Ascending aorta (tissue), 2 donors: ENCODE data around the gene TMEM181. TPM values are rescaled to one million over a fixed set of nuclear protein-coding genes. Genes with fewer than 3 reads are reported as not detected.

Source experiments
- DNase-seq, 2 donors: peaks; one replicate each; pipeline ENCODE4 v3.0.0-alpha.2; 2019; ENCODE audit warnings: low spot score in 2 of 2
- H3K27ac ChIP-seq, 2 donors: fragments of 200-600 bp; sonication (generic); one replicate each; pipeline ENCODE4 v1.5.1; 2016 to 2017; ENCODE audit warnings: mild to moderate bottlenecking in 1 of 2
- H3K27me3 ChIP-seq: fragments of 200-600 bp; sonication (generic); one replicate; pipeline ENCODE4 v1.5.1; 2017
- H3K36me3 ChIP-seq, 2 donors: fragments of 200-600 bp; sonication (generic); one replicate each; pipeline ENCODE4 v1.5.1; 2016
- H3K4me1 ChIP-seq, 2 donors: fragments of 200-600 bp; sonication (generic); one replicate each; pipeline ENCODE4 v1.5.1; 2016 to 2017; ENCODE audit warnings: mild to moderate bottlenecking in 1 of 2
- H3K4me3 ChIP-seq, 2 donors: fragments of 200-600 bp; sonication (generic); one replicate each; pipeline ENCODE4 v1.5.1; 2016 to 2017; ENCODE audit warnings: mild to moderate bottlenecking in 1 of 2
- H3K9me3 ChIP-seq, 2 donors: fragments of 200-600 bp; sonication (generic); one replicate each; pipeline ENCODE4 v1.5.1; 2016
- intact Hi-C: fragments of 100-400 bp; cut with DNase I; formaldehyde crosslinking; loops from one replicate; pipeline ENCODE4 v1.15.1; 2023
- total RNA-seq: library from RNA; depleted of rRNA; stranded (reverse); fragments of >200 nt; gene quantifications from one replicate; pipeline ENCODE4 v1.1.0, GENCODE V29; 2016
- TF ChIP-seq, protein P1 (sequence below), 3 experiments: fragments of 200-600 bp in 2 of 3; fragments of 450-650 bp in 1 of 3; sonication (generic) in 2 of 3; IDR thresholded peaks; one replicate each; pipeline ENCODE4 v1.5.1; 2016 to 2019; ENCODE audit warnings: antibody characterized with exemption in 3 of 3, mild to moderate bottlenecking in 1 of 3, moderate library complexity in 1 of 3

Gene TMEM181
- total RNA-seq, 1 donor from 2014 or later = 16.3 TPM

DNA sequence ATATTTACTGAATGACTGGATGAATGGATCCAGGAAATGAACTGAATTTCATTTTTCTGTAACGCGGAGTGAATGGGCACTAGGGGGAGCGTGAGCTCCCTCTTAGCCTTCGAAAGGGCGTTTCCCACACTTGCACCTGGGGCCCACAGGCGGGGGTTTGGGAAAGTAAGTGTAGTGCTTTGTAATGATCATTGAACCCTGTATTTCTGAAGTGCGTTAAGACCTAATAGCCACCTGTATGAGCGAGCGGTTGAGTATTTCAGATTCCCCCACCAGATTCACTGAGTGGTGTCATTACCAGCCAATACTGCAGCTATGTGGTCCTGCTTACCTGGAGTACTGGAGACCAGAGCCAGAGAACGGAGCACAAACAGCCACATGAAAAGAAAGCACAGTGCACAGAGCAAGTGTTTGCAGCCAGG lies 100.5 kb downstream of the TMEM181 start:
- Histone ChIP-seq H3K36me3 (no peaks in the 10 kb centered on the region), H3K27me3 (no peaks in the 10 kb centered on the region), H3K4me3 (no peak overlapping the region), H3K9me3 (no peaks in the 10 kb centered on the region), H3K27ac (no peak overlapping the region), H3K4me1 (no peaks in the 10 kb centered on the region)
- TF ChIP-seq, protein P1, sequence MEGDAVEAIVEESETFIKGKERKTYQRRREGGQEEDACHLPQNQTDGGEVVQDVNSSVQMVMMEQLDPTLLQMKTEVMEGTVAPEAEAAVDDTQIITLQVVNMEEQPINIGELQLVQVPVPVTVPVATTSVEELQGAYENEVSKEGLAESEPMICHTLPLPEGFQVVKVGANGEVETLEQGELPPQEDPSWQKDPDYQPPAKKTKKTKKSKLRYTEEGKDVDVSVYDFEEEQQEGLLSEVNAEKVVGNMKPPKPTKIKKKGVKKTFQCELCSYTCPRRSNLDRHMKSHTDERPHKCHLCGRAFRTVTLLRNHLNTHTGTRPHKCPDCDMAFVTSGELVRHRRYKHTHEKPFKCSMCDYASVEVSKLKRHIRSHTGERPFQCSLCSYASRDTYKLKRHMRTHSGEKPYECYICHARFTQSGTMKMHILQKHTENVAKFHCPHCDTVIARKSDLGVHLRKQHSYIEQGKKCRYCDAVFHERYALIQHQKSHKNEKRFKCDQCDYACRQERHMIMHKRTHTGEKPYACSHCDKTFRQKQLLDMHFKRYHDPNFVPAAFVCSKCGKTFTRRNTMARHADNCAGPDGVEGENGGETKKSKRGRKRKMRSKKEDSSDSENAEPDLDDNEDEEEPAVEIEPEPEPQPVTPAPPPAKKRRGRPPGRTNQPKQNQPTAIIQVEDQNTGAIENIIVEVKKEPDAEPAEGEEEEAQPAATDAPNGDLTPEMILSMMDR (IDR thresholded peaks at IDR 0.05) = peak; percentile 3 to 24 (median 6)
- peak in 1 of 2 donors; percentile 38 for DNase-seq
- intact Hi-C loops = no loop called here

DNA sequence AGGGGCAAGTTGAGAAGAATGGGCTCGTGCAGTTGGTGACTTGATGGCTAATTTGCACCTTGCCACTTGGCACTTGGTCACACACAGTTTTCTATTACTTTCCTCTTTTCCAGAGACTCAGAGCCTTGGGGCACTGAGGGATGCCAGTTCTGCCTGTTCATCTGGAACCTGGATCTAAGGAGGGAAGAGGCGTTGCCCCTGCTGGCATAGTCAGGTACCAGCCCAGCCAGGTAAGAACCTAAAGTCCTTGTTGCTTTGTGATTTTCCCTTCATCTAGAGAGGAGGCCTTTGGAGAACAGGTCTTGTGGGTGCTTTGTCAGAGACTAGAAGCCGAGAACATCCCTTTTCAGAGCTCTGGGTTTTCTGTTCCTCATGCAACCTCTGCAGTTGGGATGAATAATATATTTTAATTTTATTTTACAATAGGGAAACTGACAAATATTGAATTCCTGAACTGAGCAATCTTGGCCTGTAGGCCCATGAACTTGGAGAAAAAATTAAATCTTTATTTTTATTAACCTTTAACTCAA lies 101.3 kb downstream of the TMEM181 start:
- H3K27ac ChIP-seq = no peak overlapping the region
- H3K4me3 ChIP-seq = no peak overlapping the region
- no peaks in the 10 kb centered on the region for H3K4me1 ChIP-seq
- TF ChIP-seq, protein P1 (IDR thresholded peaks at IDR 0.05) = no peak
- intact Hi-C loops = no loop called here
- H3K27me3 ChIP-seq = no peaks in the 10 kb centered on the region
- H3K9me3 ChIP-seq = no peaks in the 10 kb centered on the region
- no peaks in the 10 kb centered on the region for H3K36me3 ChIP-seq
- peak in 1 of 2 donors; percentile 35 for DNase-seq

DNA sequence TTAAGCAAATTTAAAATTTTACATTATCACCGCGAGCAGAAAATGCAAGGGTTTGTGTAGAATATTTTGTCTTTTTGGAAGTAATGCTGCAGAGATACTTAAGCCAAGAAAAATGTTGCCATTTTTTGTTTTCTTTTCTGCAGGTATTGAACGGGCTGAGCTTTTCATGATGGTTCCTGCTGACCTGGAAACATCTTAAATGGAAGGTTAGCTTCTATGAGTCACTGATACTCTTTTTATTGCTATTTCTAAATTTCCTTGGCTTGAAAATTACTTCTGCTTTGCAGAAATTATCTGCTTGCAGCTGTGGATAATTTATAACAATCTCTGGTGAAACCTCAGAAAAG lies 102.7 kb downstream of the TMEM181 start:
- H3K27ac ChIP-seq = no peak overlapping the region
- H3K4me3 ChIP-seq = no peak overlapping the region
- H3K27me3 ChIP-seq = no peaks in the 10 kb centered on the region
- no peaks in the 10 kb centered on the region for H3K9me3 ChIP-seq
- intact Hi-C loops = no loop called here
- no peak for DNase-seq
- no peaks in the 10 kb centered on the region for H3K36me3 ChIP-seq
- TF ChIP-seq, protein P1 (IDR thresholded peaks at IDR 0.05) = no peak
- H3K4me1 ChIP-seq = no peaks in the 10 kb centered on the region

DNA sequence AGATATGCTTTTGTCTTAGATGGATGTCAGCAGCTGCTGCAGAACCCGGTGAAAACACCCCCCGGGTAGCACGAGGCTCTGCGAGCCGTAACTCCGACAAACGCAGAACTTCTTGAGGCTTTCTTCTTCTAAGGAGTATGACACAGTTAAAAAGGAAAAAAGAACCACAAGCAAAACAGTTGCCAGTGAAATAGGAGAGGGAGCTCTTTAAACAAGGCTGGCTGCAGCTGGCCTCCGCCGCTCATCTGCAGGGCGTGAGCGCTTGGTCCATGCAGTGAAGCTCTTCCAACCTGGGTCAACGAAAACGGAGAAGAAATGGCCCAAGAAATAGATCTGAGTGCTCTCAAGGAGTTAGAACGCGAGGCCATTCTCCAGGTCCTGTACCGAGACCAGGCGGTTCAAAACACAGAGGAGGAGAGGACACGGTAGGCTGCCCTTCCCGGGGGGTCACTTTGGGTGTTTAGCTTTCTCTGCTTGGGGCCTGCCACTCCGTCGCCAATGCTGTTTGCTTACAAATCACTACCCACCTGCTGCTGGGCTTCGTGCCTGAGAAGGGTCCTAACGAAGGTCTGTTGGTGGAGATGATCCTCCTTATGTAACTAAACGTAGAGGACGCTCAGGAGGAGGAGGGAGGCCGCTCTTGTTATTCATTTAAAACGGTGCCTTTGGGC lies 103.2 kb downstream of the TMEM181 start:
- peak overlapping the region in 1 of 2 donors; percentile 8 for H3K4me3 ChIP-seq

DNA sequence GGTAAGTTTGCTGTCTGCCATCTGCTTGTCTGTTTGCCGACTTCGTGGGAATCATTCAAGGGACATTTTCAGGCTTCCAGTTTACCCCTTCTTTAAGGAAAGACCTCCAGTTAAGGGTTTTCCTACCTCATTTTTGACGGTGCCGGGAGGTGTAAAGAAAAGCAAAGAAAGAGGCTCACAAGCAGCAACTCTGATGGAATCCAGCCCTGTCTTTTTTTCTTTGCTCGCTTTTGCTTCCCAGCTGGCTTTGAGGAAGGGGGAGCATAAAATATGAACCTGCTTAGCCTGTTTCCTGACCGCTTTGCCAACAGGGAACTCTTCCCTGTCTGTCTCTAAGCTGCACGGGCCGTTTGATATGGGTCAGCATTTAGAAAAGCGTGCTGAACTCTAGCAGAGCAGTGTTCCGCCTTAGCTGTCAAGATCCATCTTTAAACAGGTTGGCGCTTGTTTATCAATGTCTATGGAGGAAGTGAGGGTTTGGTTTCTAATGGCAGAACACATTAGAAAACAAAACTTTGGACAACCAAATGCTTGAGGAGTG lies 103.8 kb downstream of the TMEM181 start:
- no peaks in the 10 kb centered on the region for H3K9me3 ChIP-seq
- peak in 1 of 2 donors; percentile 56 for DNase-seq
- intact Hi-C loops = no loop called here
- H3K27ac ChIP-seq = no peak overlapping the region
- peak overlapping the region in 1 of 2 donors; percentile 8 for H3K4me3 ChIP-seq
- H3K4me1 ChIP-seq = no peaks in the 10 kb centered on the region
- no peaks in the 10 kb centered on the region for H3K36me3 ChIP-seq
- H3K27me3 ChIP-seq = no peaks in the 10 kb centered on the region
- TF ChIP-seq, protein P1 (IDR thresholded peaks at IDR 0.05) = no peak

More for the DNA sequence above, 103.2 kb downstream of the TMEM181 start:
- TF ChIP-seq, protein P1 (IDR thresholded peaks at IDR 0.05) = no peak
- intact Hi-C loops = no loop called here
- no peaks in the 10 kb centered on the region for H3K36me3 ChIP-seq
- H3K9me3 ChIP-seq = no peaks in the 10 kb centered on the region
- no peak overlapping the region for H3K27ac ChIP-seq
- peak in 1 of 2 donors; percentile 57 for DNase-seq
- H3K4me1 ChIP-seq = no peaks in the 10 kb centered on the region
- H3K27me3 ChIP-seq = no peaks in the 10 kb centered on the region
